Testis (tissue), 2 donors: ENCODE data around the gene DOCK9.

ENCODE experiments used
- POLR2A ChIP-seq: fragments of 450-650 bp; IDR thresholded peaks from one replicate; pipeline ENCODE4 v1.6.1; 2017; ENCODE audit warnings: antibody characterized with exemption, mild to moderate bottlenecking, moderate library complexity
- TF ChIP-seq, protein P1 (sequence below), 3 experiments: fragments of 450-650 bp in 2 of 3; fragments of 200-600 bp in 1 of 3; sonication (generic) in 1 of 3; IDR thresholded peaks; one replicate each; pipeline ENCODE4 v1.5.1; 2016 to 2019; ENCODE audit warnings: antibody characterized with exemption in 3 of 3, mild to moderate bottlenecking in 2 of 3, moderate library complexity in 1 of 3

DNA sequence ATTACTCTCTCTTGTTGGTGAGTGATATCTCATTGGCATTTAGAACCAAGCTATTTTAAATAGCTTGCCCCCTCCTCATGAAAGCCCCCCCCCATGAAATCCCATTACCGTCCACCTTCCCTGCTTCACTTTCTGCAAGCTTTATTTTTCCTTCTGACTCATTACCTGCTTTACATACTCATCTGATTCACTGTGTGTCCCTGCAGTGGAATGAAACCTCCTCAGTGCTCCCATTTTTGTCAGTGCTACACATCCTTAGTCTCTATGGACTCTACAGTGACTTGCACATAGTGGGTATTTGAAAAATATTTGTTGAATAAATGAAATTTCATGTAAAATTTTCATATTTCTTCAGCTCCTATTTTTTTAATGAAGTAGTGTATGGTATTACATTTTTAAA, 62.3 kb downstream of the DOCK9 start:
- TF ChIP-seq, protein P1, sequence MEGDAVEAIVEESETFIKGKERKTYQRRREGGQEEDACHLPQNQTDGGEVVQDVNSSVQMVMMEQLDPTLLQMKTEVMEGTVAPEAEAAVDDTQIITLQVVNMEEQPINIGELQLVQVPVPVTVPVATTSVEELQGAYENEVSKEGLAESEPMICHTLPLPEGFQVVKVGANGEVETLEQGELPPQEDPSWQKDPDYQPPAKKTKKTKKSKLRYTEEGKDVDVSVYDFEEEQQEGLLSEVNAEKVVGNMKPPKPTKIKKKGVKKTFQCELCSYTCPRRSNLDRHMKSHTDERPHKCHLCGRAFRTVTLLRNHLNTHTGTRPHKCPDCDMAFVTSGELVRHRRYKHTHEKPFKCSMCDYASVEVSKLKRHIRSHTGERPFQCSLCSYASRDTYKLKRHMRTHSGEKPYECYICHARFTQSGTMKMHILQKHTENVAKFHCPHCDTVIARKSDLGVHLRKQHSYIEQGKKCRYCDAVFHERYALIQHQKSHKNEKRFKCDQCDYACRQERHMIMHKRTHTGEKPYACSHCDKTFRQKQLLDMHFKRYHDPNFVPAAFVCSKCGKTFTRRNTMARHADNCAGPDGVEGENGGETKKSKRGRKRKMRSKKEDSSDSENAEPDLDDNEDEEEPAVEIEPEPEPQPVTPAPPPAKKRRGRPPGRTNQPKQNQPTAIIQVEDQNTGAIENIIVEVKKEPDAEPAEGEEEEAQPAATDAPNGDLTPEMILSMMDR (IDR thresholded peaks at IDR 0.05), result no peak
- TF ChIP-seq POLR2A, result no peak
